Panc1 (cell line): ENCODE results near the gene BCL2L12. TPM values are rescaled to one million over a fixed set of nuclear protein-coding genes. Genes with fewer than 3 reads are reported as not detected.

Experiments
- ATAC-seq: fragments of 200-7000 bp; cut with Tn5 transposase; 2 replicates; pipeline ENCODE4 v1.9.1; 2020; ENCODE audit warnings: mild to moderate bottlenecking, moderate library complexity
- BruUV-seq: library from RNA; stranded (reverse); fragments of 400-500 nt; replicated peaks from 2 replicates; lab custom pipeline; 2021; lab: Mats Ljungman, UMichigan
- CTCF ChIA-PET: fragments of 300-600 bp; sonication (Branson Sonifier 250); formaldehyde crosslinking; loops from one replicate; lab custom pipeline; 2022; ENCODE audit warnings: antibody characterized with exemption; lab: Charles Lee
- POLR2A ChIA-PET: fragments of 300-600 bp; sonication (Branson Sonifier 250); formaldehyde crosslinking; loops from one replicate; lab custom pipeline; 2022; ENCODE audit warnings: antibody characterized with exemption; lab: Charles Lee
- DNase-seq: peaks from one replicate; pipeline ENCODE4 v3.0.0-alpha.2; 2010; ENCODE audit warnings: low read depth, low spot score
- H3K27ac ChIP-seq: 2 replicates; pipeline ENCODE4 v1.5.1; 2011; ENCODE audit warnings: mild to moderate bottlenecking, low read length, inconsistent platforms
- H3K27me3 ChIP-seq: fragments of 200-500 bp; sonication (Bioruptor generic); 2 replicates; pipeline ENCODE4 v1.6.0; 2014; ENCODE audit warnings: low read length, inconsistent platforms; ENCODE audit not compliant: control insufficient read depth, insufficient read depth
- H3K36me3 ChIP-seq: fragments of 200-500 bp; sonication (Bioruptor generic); 2 replicates; pipeline ENCODE4 v1.5.1; 2014; ENCODE audit warnings: inconsistent platforms, mild to moderate bottlenecking, low read length, moderate library complexity; ENCODE audit not compliant: control insufficient read depth, insufficient read depth
- H3K4me1 ChIP-seq: 2 replicates; pipeline ENCODE4 v1.5.1; 2011; ENCODE audit warnings: inconsistent platforms, mild to moderate bottlenecking, low read length, moderate library complexity; ENCODE audit not compliant: control insufficient read depth, insufficient read depth
- H3K4me3 ChIP-seq, 2 experiments: 2 replicates each; pipeline ENCODE4 v1.5.1; 2011 to 2012; ENCODE audit warnings: low read depth in 2 of 2, low read length in 2 of 2, mild to moderate bottlenecking in 2 of 2, inconsistent platforms in 1 of 2, moderate library complexity in 1 of 2
- H3K9me3 ChIP-seq: fragments of 200-500 bp; sonication (Bioruptor generic); 2 replicates; pipeline ENCODE4 v1.5.1; 2014; ENCODE audit warnings: low read depth, mild to moderate bottlenecking, inconsistent platforms, low read length, moderate library complexity; ENCODE audit not compliant: control insufficient read depth, insufficient read depth
- POLR2AphosphoS5 ChIP-seq: IDR thresholded peaks from 2 replicates; pipeline ENCODE4 v1.6.1; 2012; ENCODE audit warnings: mild to moderate bottlenecking, low read depth, low read length, moderate library complexity
- SIN3A ChIP-seq: IDR thresholded peaks from 2 replicates; pipeline ENCODE4 v1.6.1; 2012; ENCODE audit warnings: low read depth, mild to moderate bottlenecking, low read length, moderate library complexity, borderline replicate concordance; ENCODE audit not compliant: insufficient read depth
- TCF7L2 ChIP-seq: IDR thresholded peaks from 2 replicates; pipeline ENCODE4 v1.6.1; 2011; ENCODE audit warnings: mild to moderate bottlenecking, low read depth, low read length, inconsistent platforms
- in situ Hi-C: cut with HindIII; loops from 2 replicates; pipeline ENCODE4 v1.10.0; 2016; ENCODE audit warnings: low sequenced_read_pairs, low pct_unique_long_range_greater_than_20kb
- intact Hi-C: fragments of 100-400 bp; cut with micrococcal nuclease; formaldehyde crosslinking; loops from one replicate; pipeline ENCODE4 v1.10.0; 2022; ENCODE audit not compliant: unreplicated experiment
- total RNA-seq: library from RNA; stranded (reverse); gene quantifications from one replicate; pipeline ENCODE4 v1.2.1, GENCODE V29; 2021; ENCODE audit not compliant: unreplicated experiment
- TF ChIP-seq, protein P1 (sequence below), 2 experiments: IDR thresholded peaks; 2 replicates each; pipeline ENCODE4 v1.6.1; 2011 to 2012; ENCODE audit warnings: low read depth in 2 of 2, control low read depth in 1 of 2, low read length in 1 of 2, mild to moderate bottlenecking in 1 of 2, moderate library complexity in 1 of 2; ENCODE audit not compliant: insufficient read depth in 1 of 2
- TF ChIP-seq, protein P2 (sequence below): fragments of 450-650 bp; IDR thresholded peaks from 2 replicates; pipeline ENCODE4 v1.5.1; 2017; ENCODE audit warnings: mild to moderate bottlenecking

The BCL2L12 gene
- total RNA-seq, 1 experiment from 2014 or later, result 69.6 TPM

DNA sequence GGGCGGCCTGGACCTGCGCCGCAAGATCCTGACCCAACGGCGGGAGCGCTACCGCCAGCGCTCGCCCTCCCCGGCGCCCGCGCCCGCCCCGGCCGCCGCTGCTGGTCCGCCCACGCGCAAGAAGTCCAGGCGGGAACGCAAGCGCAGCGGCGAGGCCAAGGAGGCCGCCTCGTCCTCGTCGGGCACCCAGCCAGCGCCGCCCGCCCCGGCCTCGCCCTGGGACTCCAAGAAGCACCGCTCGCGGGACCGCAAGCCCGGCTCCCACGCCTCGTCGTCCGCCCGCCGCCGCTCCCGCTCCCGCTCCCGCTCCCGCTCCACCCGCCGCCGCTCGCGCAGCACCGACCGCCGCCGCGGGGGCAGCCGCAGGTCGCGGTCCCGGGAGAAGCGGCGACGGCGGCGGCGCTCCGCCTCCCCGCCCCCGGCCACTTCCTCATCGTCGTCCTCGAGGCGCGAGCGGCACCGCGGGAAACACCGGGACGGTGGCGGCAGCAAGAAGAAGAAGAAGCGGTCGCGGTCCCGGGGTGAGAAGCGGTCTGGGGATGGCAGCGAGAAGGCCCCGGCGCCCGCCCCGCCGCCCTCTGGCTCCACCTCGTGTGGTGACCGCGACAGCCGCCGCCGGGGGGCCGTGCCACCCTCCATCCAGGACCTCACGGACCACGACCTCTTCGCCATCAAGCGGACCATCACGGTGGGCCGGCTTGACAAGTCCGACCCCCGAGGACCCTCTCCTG is 13.7 kb upstream of the BCL2L12 start:
- DNase-seq, result no peak
- H3K36me3 ChIP-seq, result no peaks in the 10 kb centered on the region
- CTCF ChIA-PET, result no interaction called here
- in situ Hi-C loops (no loop called here), intact Hi-C loops (no loop called here)
- H3K9me3 ChIP-seq, result no peaks in the 10 kb centered on the region
- POLR2A ChIA-PET, result no interaction called here
- no peak overlapping the region for H3K4me3 ChIP-seq
- H3K27me3 ChIP-seq, result no peaks in the 10 kb centered on the region
- TF ChIP-seq SIN3A (no peak), POLR2AphosphoS5 (no peak), TCF7L2 (no peak)
- TF ChIP-seq, protein P1, sequence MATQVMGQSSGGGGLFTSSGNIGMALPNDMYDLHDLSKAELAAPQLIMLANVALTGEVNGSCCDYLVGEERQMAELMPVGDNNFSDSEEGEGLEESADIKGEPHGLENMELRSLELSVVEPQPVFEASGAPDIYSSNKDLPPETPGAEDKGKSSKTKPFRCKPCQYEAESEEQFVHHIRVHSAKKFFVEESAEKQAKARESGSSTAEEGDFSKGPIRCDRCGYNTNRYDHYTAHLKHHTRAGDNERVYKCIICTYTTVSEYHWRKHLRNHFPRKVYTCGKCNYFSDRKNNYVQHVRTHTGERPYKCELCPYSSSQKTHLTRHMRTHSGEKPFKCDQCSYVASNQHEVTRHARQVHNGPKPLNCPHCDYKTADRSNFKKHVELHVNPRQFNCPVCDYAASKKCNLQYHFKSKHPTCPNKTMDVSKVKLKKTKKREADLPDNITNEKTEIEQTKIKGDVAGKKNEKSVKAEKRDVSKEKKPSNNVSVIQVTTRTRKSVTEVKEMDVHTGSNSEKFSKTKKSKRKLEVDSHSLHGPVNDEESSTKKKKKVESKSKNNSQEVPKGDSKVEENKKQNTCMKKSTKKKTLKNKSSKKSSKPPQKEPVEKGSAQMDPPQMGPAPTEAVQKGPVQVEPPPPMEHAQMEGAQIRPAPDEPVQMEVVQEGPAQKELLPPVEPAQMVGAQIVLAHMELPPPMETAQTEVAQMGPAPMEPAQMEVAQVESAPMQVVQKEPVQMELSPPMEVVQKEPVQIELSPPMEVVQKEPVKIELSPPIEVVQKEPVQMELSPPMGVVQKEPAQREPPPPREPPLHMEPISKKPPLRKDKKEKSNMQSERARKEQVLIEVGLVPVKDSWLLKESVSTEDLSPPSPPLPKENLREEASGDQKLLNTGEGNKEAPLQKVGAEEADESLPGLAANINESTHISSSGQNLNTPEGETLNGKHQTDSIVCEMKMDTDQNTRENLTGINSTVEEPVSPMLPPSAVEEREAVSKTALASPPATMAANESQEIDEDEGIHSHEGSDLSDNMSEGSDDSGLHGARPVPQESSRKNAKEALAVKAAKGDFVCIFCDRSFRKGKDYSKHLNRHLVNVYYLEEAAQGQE (IDR thresholded peaks at IDR 0.05; ENCODE audit: insufficient read depth in 1 of 2, low read depth in 2 of 2, low read length in 1 of 2), result no peak
- TF ChIP-seq, protein P2, sequence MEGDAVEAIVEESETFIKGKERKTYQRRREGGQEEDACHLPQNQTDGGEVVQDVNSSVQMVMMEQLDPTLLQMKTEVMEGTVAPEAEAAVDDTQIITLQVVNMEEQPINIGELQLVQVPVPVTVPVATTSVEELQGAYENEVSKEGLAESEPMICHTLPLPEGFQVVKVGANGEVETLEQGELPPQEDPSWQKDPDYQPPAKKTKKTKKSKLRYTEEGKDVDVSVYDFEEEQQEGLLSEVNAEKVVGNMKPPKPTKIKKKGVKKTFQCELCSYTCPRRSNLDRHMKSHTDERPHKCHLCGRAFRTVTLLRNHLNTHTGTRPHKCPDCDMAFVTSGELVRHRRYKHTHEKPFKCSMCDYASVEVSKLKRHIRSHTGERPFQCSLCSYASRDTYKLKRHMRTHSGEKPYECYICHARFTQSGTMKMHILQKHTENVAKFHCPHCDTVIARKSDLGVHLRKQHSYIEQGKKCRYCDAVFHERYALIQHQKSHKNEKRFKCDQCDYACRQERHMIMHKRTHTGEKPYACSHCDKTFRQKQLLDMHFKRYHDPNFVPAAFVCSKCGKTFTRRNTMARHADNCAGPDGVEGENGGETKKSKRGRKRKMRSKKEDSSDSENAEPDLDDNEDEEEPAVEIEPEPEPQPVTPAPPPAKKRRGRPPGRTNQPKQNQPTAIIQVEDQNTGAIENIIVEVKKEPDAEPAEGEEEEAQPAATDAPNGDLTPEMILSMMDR, result no peak
- no peaks in the 10 kb centered on the region for H3K4me1 ChIP-seq
- H3K27ac ChIP-seq, result no peak overlapping the region
- ATAC-seq, result no peak
- no TSS peak for BruUV-seq

DNA sequence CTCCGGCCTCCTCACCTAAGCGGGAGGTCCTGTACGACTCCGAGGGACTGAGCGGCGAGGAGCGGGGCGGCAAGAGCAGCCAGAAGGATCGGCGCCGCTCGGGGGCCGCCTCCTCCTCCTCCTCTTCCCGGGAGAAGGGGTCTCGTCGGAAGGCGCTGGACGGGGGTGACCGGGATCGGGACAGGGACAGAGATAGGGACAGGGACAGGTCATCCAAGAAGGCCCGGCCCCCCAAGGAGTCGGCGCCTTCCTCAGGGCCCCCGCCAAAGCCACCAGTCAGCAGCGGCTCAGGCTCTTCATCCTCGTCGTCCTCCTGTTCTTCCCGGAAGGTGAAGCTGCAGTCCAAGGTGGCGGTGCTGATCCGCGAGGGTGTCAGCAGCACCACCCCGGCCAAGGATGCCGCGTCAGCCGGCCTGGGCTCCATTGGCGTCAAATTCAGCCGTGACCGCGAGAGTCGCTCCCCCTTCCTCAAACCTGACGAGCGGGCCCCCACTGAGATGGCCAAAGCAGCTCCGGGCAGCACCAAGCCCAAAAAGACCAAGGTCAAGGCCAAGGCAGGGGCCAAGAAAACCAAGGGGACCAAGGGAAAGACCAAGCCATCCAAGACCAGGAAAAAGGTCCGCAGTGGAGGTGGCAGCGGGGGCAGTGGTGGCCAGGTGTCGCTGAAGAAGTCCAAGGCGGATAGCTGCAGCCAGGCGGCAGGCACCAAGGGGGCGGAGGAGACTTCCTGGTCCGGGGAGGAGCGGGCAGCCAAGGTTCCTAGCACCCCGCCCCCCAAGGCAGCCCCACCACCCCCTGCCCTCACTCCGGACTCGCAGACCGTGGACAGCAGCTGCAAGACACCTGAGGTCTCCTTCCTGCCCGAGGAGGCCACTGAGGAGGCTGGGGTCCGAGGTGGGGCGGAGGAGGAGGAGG is 12.9 kb upstream of the BCL2L12 start:
- CTCF ChIA-PET, result no interaction called here

More for the DNA sequence above, 12.9 kb upstream of the BCL2L12 start:
- intact Hi-C loops (no loop called here), in situ Hi-C loops (no loop called here)
- POLR2A ChIA-PET, result no interaction called here
- no peak for TF ChIP-seq POLR2AphosphoS5
- TF ChIP-seq SIN3A, result no peak
- TF ChIP-seq TCF7L2, result no peak
- TF ChIP-seq, protein P1 (IDR thresholded peaks at IDR 0.05; ENCODE audit: insufficient read depth in 1 of 2, low read depth in 2 of 2, low read length in 1 of 2), result no peak
- TF ChIP-seq, protein P2, result no peak
- Histone ChIP-seq H3K4me1 (no peaks in the 10 kb centered on the region), H3K4me3 (no peak overlapping the region), H3K36me3 (no peaks in the 10 kb centered on the region), H3K27me3 (no peaks in the 10 kb centered on the region), H3K9me3 (no peaks in the 10 kb centered on the region), H3K27ac (no peak overlapping the region)
- no TSS peak for BruUV-seq
- ATAC-seq, result no peak
- DNase-seq, result no peak
